Activated CD4-positive, alpha-beta T cell treated with anti-CD3 and anti-CD28 coated beads for 36 hours (primary cell): ENCODE results near the gene EYA4. TPM values are rescaled to one million over a fixed set of nuclear protein-coding genes. Genes with fewer than 3 reads are reported as not detected.

Source experiments
- ATAC-seq: fragments of 200-7000 bp; cut with Tn5 transposase; one replicate; pipeline ENCODE4 v1.10.0; 2021; ENCODE audit warnings: mild to moderate bottlenecking, moderate library complexity
- CTCF ChIA-PET: fragments of 350-600 bp; sonication (Branson Sonifier 250); formaldehyde crosslinking; loops from one replicate; lab custom pipeline; 2021; ENCODE audit warnings: antibody characterized with exemption; lab: Charles Lee
- POLR2A ChIA-PET: fragments of 350-600 bp; sonication (Branson Sonifier 250); formaldehyde crosslinking; loops from one replicate; lab custom pipeline; 2021; ENCODE audit warnings: antibody characterized with exemption, inconsistent platforms; lab: Charles Lee
- DNase-seq: peaks from one replicate; pipeline ENCODE4 v3.0.0-alpha.2; 2020
- H3K27ac Mint-ChIP-seq: one replicate; pipeline ENCODE4 v1.8.0; 2021; ENCODE audit warnings: mixed read lengths
- H3K27me3 Mint-ChIP-seq: one replicate; pipeline ENCODE4 v1.8.0; 2021; ENCODE audit warnings: mixed read lengths
- H3K36me3 Mint-ChIP-seq: one replicate; pipeline ENCODE4 v1.8.0; 2021; ENCODE audit warnings: low read depth, mixed read lengths
- H3K4me1 Mint-ChIP-seq: one replicate; pipeline ENCODE4 v1.8.0; 2021; ENCODE audit warnings: mixed read lengths
- H3K4me3 Mint-ChIP-seq: one replicate; pipeline ENCODE4 v1.8.0; 2021; ENCODE audit warnings: mild to moderate bottlenecking, moderate library complexity, mixed read lengths
- H3K9me3 Mint-ChIP-seq: one replicate; pipeline ENCODE4 v1.8.0; 2021; ENCODE audit warnings: low read depth, mixed read lengths
- intact Hi-C, 2 experiments: fragments of 100-400 bp; cut with DNase I in 1 of 2; cut with micrococcal nuclease in 1 of 2; formaldehyde crosslinking; loops; one replicate each; pipeline versions ENCODE4 v1.14.2 to v1.15.1; 2022 to 2024; cut with DNase I, micrococcal nuclease
- total RNA-seq, 2 experiments: library from RNA; stranded (reverse); gene quantifications; one replicate each; pipeline ENCODE4 v1.2.3, GENCODE V29; 2021

EYA4 gene, protein sequence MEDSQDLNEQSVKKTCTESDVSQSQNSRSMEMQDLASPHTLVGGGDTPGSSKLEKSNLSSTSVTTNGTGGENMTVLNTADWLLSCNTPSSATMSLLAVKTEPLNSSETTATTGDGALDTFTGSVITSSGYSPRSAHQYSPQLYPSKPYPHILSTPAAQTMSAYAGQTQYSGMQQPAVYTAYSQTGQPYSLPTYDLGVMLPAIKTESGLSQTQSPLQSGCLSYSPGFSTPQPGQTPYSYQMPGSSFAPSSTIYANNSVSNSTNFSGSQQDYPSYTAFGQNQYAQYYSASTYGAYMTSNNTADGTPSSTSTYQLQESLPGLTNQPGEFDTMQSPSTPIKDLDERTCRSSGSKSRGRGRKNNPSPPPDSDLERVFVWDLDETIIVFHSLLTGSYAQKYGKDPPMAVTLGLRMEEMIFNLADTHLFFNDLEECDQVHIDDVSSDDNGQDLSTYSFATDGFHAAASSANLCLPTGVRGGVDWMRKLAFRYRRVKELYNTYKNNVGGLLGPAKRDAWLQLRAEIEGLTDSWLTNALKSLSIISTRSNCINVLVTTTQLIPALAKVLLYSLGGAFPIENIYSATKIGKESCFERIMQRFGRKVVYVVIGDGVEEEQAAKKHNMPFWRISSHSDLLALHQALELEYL
- total RNA-seq: not detected

DNA sequence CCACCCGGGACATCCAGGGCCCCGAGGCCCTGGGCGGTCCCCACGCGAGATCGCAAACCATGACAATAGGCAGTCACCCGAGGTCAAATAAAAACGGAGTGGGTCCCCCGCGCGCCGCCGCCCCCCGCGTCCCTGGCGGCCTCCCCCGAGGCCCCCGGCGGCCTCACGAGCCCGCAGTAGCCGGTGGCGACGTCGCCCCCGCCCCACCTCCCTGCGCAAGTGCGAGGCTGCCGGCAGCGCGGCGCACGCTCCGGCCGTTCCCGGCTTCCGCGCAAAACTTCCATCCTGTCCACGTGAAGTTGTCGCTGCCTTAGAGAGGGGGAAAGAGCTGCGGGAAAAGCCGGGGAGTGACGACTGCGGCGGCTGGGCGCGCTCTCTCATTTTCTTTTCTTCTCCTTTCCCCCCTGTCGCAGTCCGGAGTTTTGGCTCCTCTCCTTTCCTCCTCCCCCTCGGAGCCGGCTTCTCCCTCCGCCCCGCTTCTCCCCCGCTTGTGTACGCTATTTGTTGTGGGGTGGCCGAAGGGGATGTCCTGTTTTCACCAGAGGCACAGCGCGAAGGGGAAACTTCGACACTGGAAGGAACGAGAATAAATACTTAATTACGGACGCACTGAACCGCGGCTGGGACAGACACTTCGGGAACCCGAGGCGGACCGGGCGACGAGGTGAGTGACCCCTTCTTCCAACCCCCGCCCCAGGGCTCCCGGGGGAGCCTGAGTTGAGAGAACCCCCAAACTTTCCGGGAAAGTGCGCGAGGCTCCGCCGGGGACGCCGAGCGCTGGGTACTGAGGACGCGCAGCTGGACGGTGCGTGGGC, at the start of gene EYA4:
Gene EYA4 (plus strand): TSS at position 272 of the 815 bp plus-strand sequence. CDS start 33,424 bp downstream, outside the sequence.
- no peak for ATAC-seq
- Mint-ChIP-seq H3K9me3 (no peaks in the 10 kb centered on the region), H3K4me3 (no peak within 1 kb of the TSS), H3K27ac (no peak within 1 kb of the TSS), H3K36me3 (no peaks in the 10 kb centered on the region), H3K27me3 (peaks cover 40% of the 10 kb centered on the region), H3K4me1 (peaks cover 10% of the 10 kb centered on the region)
- DNase-seq: no peak
- CTCF ChIA-PET: no interaction called here
- POLR2A ChIA-PET: no interaction called here
- intact Hi-C loops: loop anchor here (5.0 to 10.0 kb wide), 2 partner anchors 651 to 836 kb away; partner anchors contain the start of gene MOXD1 (in 1 of the 2)

DNA sequence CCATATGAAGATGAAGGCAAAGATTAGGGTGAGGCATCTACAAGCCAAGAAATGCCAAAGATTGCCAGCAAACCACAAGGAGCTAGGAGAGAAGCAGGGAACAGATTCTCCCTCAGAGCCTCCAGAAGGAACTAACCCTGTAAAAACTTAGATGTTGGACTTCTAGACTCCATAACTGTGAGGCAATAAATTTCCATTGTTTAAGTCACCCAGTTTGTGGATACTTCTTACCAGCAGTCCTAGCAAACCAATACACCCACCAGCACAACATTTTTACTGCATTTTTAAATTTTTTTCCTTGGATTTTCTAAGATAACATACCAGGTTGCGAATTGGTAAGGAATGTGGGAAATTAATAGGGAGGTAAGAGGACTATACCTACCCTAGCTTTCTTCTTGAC, 47.8 kb upstream of the EYA4 start:
- no peak overlapping the region for H3K4me3 Mint-ChIP-seq

DNA sequence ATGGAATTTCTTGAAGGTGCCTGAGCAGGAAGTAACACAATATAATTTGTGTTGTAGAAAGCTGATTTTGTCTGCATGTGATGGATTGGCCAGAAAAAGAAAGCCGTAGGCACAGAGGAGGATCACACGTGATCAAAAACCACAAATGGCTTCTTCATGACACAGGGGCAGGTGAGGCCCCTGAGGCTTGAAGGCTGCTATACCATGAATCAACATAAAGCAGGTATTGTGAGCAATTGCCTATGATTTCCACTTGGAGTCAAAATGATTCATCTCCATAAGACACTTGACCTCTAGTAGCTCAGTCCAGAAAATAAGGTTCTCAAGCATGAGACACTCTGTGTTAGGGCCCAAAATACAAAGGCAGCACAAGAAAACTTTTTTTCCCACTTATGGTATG, 42.4 kb upstream of the EYA4 start:
- no peak overlapping the region for H3K27ac Mint-ChIP-seq
- peaks cover 4% of the 10 kb centered on the region for H3K9me3 Mint-ChIP-seq
- H3K4me1 Mint-ChIP-seq: no peaks in the 10 kb centered on the region
- no peak for DNase-seq
- H3K36me3 Mint-ChIP-seq: no peaks in the 10 kb centered on the region
- H3K27me3 Mint-ChIP-seq: no peaks in the 10 kb centered on the region
- ChIA-PET CTCF (no interaction called here), POLR2A (no interaction called here)
- ATAC-seq: no peak
- intact Hi-C loops: no loop called here
- no peak overlapping the region for H3K4me3 Mint-ChIP-seq

More for the DNA sequence above, 47.8 kb upstream of the EYA4 start:
- Mint-ChIP-seq H3K4me1 (no peaks in the 10 kb centered on the region), H3K36me3 (no peaks in the 10 kb centered on the region), H3K27me3 (no peaks in the 10 kb centered on the region), H3K9me3 (peaks cover 4% of the 10 kb centered on the region), H3K27ac (no peak overlapping the region)
- ATAC-seq (no peak), DNase-seq (no peak)
- intact Hi-C loops: no loop called here
- ChIA-PET POLR2A (no interaction called here), CTCF (no interaction called here)

DNA sequence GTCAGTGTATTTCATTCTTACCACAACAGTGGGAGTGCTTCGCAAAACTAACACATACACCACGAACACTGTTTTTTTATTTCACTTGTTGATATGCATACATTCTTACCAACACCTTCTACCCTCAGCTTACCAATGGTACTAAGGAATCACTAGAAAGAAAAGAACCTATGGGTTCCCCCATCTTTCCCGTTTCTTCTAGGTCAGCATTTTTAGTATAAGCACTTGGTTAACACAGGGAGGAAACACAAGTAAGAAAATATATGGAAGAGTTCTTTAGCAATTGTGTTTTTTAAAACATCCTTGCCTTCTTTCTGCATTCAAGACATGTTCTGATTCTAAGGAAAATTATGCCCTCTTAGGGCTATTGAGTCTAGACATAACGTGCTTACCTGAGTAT, 39.9 kb upstream of the EYA4 start:
- ATAC-seq (no peak), DNase-seq (no peak)
- H3K4me1 Mint-ChIP-seq: no peaks in the 10 kb centered on the region
- no peaks in the 10 kb centered on the region for H3K27me3 Mint-ChIP-seq
- CTCF ChIA-PET: no interaction called here
- POLR2A ChIA-PET: no interaction called here
- H3K9me3 Mint-ChIP-seq: no peaks in the 10 kb centered on the region
- no peak overlapping the region for H3K4me3 Mint-ChIP-seq
- no peaks in the 10 kb centered on the region for H3K36me3 Mint-ChIP-seq
- intact Hi-C loops: no loop called here
- no peak overlapping the region for H3K27ac Mint-ChIP-seq

DNA sequence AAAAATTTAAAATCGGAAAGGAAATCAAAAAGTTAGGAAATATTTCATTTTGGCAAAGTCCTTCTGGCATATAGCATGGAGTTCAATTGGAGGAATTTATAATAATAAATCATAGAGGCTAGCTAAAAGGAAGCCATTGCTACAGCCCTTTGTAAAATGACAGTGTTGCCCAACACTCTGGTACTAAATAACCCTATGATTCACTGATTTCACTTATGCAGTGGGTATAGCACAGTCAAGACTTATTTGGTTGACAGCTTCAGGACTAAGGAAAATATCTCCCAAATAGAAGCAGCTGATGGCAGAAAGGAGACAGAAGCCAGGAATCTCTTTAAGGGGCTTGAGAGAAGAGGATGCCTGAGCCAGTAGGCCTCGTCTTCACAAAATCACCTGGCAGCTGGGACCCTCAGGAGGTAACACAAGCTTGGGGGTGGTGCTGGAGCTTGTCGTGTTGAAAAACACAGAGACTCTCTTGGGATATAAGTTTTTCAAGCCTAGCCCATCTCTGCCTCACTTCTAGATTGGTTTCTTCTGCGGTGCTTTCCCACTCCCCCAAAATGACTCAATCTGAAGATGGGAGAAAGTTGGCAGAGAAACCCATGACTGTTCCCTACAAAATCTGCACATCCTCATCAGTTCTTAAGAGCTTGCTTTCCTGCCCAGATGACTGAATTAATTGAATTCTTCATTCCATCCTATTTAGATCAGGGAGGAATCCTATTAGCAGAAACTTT, 38.4 kb upstream of the EYA4 start:
- H3K27me3 Mint-ChIP-seq: no peaks in the 10 kb centered on the region
- no peaks in the 10 kb centered on the region for H3K36me3 Mint-ChIP-seq
- CTCF ChIA-PET: no interaction called here
- H3K27ac Mint-ChIP-seq: no peak overlapping the region
- H3K4me1 Mint-ChIP-seq: no peaks in the 10 kb centered on the region
- H3K9me3 Mint-ChIP-seq: no peaks in the 10 kb centered on the region
- no peak overlapping the region for H3K4me3 Mint-ChIP-seq
- intact Hi-C loops: no loop called here
- ATAC-seq (no peak), DNase-seq (no peak)
- POLR2A ChIA-PET: no interaction called here

DNA sequence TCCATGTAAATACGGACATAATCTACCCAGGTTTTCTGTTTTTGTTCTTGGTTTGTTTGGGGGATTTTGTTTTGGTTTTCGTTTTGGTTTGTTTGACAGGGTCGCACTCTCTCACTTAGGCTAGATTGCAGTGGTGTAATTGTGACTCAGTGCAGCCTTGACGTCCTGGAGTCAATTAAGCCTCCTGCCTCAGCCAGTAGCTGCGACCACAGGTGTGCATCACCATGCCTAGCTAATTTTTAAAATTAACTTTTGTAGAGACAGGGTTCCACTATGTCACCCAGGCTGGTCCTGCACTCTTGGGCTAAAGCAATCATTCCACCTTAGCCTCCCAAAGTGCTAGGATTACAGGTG, 37.8 kb upstream of the EYA4 start:
- POLR2A ChIA-PET: no interaction called here
- ATAC-seq: no peak
- no peaks in the 10 kb centered on the region for H3K36me3 Mint-ChIP-seq
- H3K27me3 Mint-ChIP-seq: no peaks in the 10 kb centered on the region
- no peaks in the 10 kb centered on the region for H3K9me3 Mint-ChIP-seq
- H3K4me3 Mint-ChIP-seq: no peak overlapping the region
- intact Hi-C loops: no loop called here
- H3K27ac Mint-ChIP-seq: no peak overlapping the region
- CTCF ChIA-PET: no interaction called here
- DNase-seq: no peak
- no peaks in the 10 kb centered on the region for H3K4me1 Mint-ChIP-seq

DNA sequence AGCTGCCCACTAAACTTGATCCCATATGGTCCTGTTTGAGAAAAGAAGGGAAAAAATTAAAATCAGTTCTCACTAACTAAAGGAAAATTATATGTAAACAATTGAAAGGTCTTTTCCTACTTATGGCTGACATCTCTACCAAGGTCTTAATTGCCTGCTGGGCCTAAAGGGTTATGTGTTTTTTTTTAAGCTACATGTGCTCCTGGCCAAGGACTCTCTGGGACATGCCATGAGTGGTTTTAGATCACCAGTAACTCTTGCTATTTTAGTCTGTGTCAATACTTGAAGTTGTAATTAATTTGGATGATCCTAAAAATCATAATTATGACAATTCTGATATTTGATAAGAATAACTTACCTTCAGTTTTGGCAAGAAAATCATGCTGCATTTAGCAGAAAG, 35.9 kb upstream of the EYA4 start:
- ChIA-PET CTCF (no interaction called here), POLR2A (no interaction called here)
- Mint-ChIP-seq H3K9me3 (peaks cover 4% of the 10 kb centered on the region), H3K36me3 (no peaks in the 10 kb centered on the region), H3K4me1 (no peaks in the 10 kb centered on the region), H3K27ac (no peak overlapping the region), H3K4me3 (no peak overlapping the region), H3K27me3 (no peaks in the 10 kb centered on the region)
- intact Hi-C loops: no loop called here
- DNase-seq: no peak
- ATAC-seq: no peak

DNA sequence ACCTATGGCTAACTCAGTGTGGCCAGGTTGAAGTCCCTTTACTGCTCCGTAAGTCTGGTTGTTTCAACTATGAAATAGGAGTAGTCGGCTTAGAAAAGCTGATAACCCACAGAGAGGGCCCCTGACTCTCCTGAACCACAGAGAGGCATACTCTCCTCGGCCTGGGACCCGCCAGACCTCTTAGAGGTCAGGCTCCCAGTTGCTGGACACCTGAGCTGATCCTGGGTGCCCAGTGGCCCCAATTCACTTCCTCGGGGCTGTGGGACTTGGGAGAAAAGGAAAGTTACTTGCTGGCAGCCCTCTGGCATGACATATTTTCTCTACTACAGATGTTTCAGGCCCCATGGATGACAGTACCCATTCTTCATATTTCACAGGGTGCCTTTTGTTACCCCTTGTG, 34.2 kb upstream of the EYA4 start:
- H3K4me3 Mint-ChIP-seq: no peak overlapping the region
- ATAC-seq: no peak
- peaks cover 4% of the 10 kb centered on the region for H3K9me3 Mint-ChIP-seq
- CTCF ChIA-PET: no interaction called here
- no peak for DNase-seq
- no peaks in the 10 kb centered on the region for H3K27me3 Mint-ChIP-seq
- H3K36me3 Mint-ChIP-seq: no peaks in the 10 kb centered on the region
- no peaks in the 10 kb centered on the region for H3K4me1 Mint-ChIP-seq
- H3K27ac Mint-ChIP-seq: no peak overlapping the region
- POLR2A ChIA-PET: no interaction called here
- intact Hi-C loops: no loop called here

DNA sequence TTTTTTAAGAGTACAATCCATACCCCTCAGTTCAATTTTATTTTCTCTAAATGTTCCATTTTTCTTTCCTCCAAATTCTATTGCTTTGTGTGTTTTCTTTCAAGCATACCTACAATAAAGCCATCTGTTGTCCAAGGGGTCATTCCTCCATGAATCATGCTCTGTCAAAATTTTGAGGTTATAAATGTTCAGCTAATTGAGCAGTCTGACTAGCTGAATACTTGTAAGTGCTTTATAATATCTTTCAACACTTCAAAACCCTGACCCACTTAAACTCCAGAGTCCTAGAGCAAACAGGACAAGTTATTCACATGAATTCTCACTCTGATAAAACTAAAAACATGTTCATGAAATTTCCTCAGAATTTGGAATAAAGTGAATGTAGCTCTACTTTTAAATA, 33.4 kb upstream of the EYA4 start:
- CTCF ChIA-PET: interaction anchor here (0.6 kb wide), 1 partner anchor 218 kb away, joined by 3 read pairs; no protein-coding TSS in a partner anchor
- no peak for ATAC-seq
- intact Hi-C loops: no loop called here
- Mint-ChIP-seq H3K4me3 (no peak overlapping the region), H3K9me3 (peaks cover 4% of the 10 kb centered on the region), H3K27me3 (no peaks in the 10 kb centered on the region), H3K36me3 (no peaks in the 10 kb centered on the region), H3K4me1 (no peaks in the 10 kb centered on the region), H3K27ac (no peak overlapping the region)
- no peak for DNase-seq
- POLR2A ChIA-PET: no interaction called here

DNA sequence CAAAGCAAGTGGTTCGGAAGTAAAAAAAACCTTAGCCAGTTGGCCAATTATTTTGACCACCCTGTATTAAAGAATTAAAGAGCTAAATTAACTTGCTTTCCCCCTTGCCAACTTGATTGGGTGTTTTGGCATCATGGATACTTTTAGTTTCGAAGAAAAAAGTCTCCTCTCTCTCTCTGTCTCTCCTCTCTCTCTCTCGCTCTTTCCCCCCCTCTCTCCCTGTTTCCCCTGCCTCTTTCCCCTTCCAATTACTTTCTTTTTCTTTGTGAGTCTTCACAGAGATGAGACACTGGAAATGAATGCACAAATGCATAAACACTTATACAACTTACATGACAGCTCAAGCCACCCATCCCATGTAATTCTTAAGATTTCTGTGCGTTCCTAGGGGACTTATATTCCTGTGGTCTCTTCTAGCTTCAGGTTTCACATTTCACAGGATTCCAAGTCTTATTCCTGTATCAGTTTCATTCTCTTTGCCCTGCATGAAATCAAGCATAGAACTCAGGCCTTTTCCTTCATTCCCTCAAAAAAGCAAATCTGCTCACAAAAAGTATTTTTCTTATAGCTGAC, 32.9 kb upstream of the EYA4 start:
- Mint-ChIP-seq H3K27ac (no peak overlapping the region), H3K4me1 (no peaks in the 10 kb centered on the region), H3K27me3 (no peaks in the 10 kb centered on the region), H3K9me3 (peaks cover 4% of the 10 kb centered on the region), H3K4me3 (no peak overlapping the region), H3K36me3 (no peaks in the 10 kb centered on the region)
- intact Hi-C loops: no loop called here
- ATAC-seq: no peak
- no peak for DNase-seq
- POLR2A ChIA-PET: no interaction called here
- CTCF ChIA-PET: interaction anchor here (0.6 kb wide), 1 partner anchor 219 kb away, joined by 3 read pairs; no protein-coding TSS in a partner anchor

DNA sequence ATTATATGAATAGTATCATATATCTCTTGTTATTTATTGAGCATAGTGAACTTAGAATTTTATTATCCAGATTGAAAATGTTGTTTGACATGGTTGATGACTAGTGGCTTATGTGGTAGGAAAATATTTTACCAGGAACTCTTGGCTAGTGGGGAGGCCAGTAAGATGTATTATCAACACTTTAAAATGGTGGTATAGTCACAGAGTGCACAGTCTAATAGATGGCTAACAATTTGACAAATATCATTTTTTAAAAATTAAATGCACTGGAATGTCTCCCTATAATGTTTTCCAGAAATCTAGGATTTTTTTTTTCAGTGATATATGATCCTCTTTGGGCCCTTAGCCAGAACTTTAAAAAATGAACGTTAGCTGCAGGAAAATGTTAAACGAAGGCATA, 26.9 kb upstream of the EYA4 start:
- Mint-ChIP-seq H3K27ac (no peak overlapping the region), H3K36me3 (no peaks in the 10 kb centered on the region), H3K4me1 (no peaks in the 10 kb centered on the region), H3K4me3 (no peak overlapping the region), H3K9me3 (peaks cover 4% of the 10 kb centered on the region), H3K27me3 (peaks cover under 1% of the 10 kb centered on the region)
- intact Hi-C loops: no loop called here
- CTCF ChIA-PET: interaction anchor here (0.9 kb wide), 1 partner anchor 297 kb away, joined by 3 read pairs; no protein-coding TSS in a partner anchor
- DNase-seq (no peak), ATAC-seq (no peak)
- POLR2A ChIA-PET: no interaction called here
